ENCODE data around the gene SEBOX. TPM values are rescaled to one million over a fixed set of nuclear protein-coding genes. Genes with fewer than 3 reads are reported as not detected.

SEBOX gene
- total RNA-seq, 1 donor from 2014 or later, result not detected

DNA sequence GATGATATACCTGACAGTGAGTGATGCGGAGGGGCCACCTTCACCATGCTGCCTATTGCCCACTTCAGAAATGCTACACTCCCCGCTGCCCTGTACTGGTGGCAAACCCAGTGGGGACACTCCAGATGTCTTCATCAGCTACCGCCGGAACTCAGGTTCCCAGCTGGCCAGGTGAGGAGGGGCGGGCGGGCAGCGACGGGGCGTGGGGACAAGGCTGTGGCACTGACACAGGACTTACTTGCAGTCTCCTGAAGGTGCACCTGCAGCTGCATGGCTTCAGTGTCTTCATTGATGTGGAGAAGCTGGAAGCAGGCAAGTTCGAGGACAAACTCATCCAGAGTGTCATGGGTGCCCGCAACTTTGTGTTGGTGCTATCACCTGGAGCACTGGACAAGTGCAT lies 23.1 kb upstream of the SEBOX start:
- Mint-ChIP-seq H3K4me1 (ENCODE audit: low read depth) (peaks cover 14% of the 10 kb centered on the region), H3K9me3 (ENCODE audit: low read depth) (no peaks in the 10 kb centered on the region), H3K27me3 (peaks cover 36% of the 10 kb centered on the region), H3K4me3 (ENCODE audit: low read depth) (no peak overlapping the region), H3K36me3 (ENCODE audit: insufficient read depth) (peaks cover 12% of the 10 kb centered on the region), H3K27ac (no peak overlapping the region)
- DNase-seq (ENCODE audit: low spot score, unreplicated experiment), result no peak
- TF ChIP-seq, protein P1, sequence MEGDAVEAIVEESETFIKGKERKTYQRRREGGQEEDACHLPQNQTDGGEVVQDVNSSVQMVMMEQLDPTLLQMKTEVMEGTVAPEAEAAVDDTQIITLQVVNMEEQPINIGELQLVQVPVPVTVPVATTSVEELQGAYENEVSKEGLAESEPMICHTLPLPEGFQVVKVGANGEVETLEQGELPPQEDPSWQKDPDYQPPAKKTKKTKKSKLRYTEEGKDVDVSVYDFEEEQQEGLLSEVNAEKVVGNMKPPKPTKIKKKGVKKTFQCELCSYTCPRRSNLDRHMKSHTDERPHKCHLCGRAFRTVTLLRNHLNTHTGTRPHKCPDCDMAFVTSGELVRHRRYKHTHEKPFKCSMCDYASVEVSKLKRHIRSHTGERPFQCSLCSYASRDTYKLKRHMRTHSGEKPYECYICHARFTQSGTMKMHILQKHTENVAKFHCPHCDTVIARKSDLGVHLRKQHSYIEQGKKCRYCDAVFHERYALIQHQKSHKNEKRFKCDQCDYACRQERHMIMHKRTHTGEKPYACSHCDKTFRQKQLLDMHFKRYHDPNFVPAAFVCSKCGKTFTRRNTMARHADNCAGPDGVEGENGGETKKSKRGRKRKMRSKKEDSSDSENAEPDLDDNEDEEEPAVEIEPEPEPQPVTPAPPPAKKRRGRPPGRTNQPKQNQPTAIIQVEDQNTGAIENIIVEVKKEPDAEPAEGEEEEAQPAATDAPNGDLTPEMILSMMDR (IDR thresholded peaks at IDR 0.05; ENCODE audit: unreplicated experiment), result no peak

DNA sequence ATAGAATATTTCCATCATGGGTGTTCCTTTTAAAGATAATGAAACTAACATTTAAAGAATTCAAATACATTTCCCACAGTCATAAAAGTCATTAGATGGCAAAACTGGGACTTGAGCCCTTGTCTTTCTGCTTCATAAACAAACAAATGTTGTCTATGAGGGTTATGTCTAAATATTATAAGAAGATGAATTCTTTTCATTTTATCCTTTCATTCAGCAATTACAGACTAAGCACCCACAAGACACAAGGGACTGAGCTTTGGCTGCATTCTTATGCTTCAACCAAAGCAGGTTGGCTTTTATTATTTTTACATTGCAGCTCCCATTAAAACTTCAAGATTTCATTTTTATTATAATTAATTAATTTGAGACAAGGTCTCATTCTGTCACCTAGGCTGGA lies 21.4 kb upstream of the SEBOX start:
- Mint-ChIP-seq H3K36me3 (ENCODE audit: insufficient read depth) (peaks cover 14% of the 10 kb centered on the region), H3K27me3 (peaks cover 52% of the 10 kb centered on the region), H3K9me3 (ENCODE audit: low read depth) (no peaks in the 10 kb centered on the region), H3K4me1 (ENCODE audit: low read depth) (peaks cover 14% of the 10 kb centered on the region), H3K27ac (no peak overlapping the region), H3K4me3 (ENCODE audit: low read depth) (no peak overlapping the region)
- TF ChIP-seq, protein P1 (IDR thresholded peaks at IDR 0.05; ENCODE audit: unreplicated experiment), result no peak
- DNase-seq (ENCODE audit: low spot score, unreplicated experiment), result no peak

DNA sequence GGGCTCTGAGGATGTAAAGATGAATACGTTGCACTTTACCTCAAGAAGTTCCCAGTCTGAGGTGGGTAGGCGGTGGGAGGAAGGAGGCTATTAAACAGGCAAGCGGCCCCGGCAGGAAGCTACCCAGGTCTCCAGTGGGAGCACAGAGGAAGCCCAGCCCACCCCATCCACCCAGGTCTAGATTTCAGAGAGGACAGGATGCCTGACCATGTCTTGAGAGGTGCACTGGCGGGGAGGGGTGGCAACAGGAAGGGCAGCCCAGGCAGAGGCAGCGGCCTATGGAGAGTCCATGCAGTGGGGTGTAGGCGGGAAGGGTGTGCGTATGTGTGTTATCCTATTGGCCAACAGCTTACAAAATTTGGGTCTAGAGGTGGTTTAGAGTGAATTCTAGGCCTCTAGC lies 20.4 kb upstream of the SEBOX start:
- Mint-ChIP-seq H3K27me3 (peaks cover 62% of the 10 kb centered on the region), H3K36me3 (ENCODE audit: insufficient read depth) (peaks cover 10% of the 10 kb centered on the region), H3K27ac (no peak overlapping the region), H3K4me3 (ENCODE audit: low read depth) (no peak overlapping the region), H3K9me3 (ENCODE audit: low read depth) (no peaks in the 10 kb centered on the region), H3K4me1 (ENCODE audit: low read depth) (peaks cover 13% of the 10 kb centered on the region)
- TF ChIP-seq, protein P1 (IDR thresholded peaks at IDR 0.05; ENCODE audit: unreplicated experiment), result no peak
- DNase-seq (ENCODE audit: low spot score, unreplicated experiment), result no peak

DNA sequence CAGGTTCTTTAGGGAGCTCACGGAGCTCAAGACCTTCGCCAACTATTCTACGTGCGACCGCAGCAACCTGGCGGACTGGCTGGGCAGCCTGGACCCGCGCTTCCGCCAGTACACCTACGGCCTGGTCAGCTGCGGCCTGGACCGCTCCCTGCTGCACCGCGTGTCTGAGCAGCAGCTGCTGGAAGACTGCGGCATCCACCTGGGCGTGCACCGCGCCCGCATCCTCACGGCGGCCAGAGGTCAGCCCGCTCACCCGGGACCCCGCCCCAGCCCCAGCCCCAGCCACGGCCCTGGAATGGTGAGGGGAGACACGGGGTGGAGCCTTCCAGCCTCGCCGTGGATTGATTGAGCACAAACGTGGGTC lies 20.0 kb upstream of the SEBOX start:
- TF ChIP-seq, protein P1 (IDR thresholded peaks at IDR 0.05; ENCODE audit: unreplicated experiment), result no peak
- H3K36me3 Mint-ChIP-seq (ENCODE audit: insufficient read depth), result peaks cover 8% of the 10 kb centered on the region
- no peak overlapping the region for H3K27ac Mint-ChIP-seq
- peaks cover 66% of the 10 kb centered on the region for H3K27me3 Mint-ChIP-seq
- H3K9me3 Mint-ChIP-seq (ENCODE audit: low read depth), result no peaks in the 10 kb centered on the region
- H3K4me1 Mint-ChIP-seq (ENCODE audit: low read depth), result peaks cover 9% of the 10 kb centered on the region
- H3K4me3 Mint-ChIP-seq (ENCODE audit: low read depth), result peak overlapping the region; percentile 77
- DNase-seq (ENCODE audit: low spot score, unreplicated experiment), result no peak

DNA sequence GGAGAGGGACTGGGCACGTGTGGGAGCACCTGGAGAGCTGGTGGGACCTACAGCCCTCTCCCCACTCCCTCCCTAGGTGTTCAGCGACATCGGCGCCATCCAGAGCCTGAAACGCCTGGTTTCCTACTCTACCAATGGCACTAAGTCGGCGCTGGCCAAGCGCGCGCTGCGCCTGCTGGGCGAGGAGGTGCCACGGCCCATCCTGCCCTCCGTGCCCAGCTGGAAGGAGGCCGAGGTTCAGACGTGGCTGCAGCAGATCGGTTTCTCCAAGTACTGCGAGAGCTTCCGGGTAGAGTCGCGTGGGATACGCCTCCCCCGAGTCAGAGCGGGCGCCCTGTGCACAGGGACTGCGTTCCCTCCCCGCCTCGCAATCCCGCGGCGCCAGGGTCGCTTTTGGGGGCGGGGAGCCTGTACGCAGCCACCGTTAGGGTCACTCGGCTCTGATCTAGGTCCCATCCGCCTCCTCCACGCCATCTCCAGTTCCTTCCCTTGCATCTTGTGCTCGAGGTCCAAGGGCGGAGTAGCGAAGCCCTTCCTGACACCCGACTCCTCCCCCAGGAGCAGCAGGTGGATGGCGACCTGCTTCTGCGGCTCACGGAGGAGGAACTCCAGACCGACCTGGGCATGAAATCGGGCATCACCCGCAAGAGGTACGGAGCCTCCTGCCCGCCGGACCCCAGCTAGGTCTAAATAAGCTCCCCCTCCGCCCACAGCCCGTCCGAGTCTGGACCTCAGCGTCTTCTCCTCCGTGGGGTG lies 19.5 kb upstream of the SEBOX start:
- H3K9me3 Mint-ChIP-seq (ENCODE audit: low read depth), result no peaks in the 10 kb centered on the region
- H3K4me3 Mint-ChIP-seq (ENCODE audit: low read depth), result peak overlapping the region; percentile 77
- H3K4me1 Mint-ChIP-seq (ENCODE audit: low read depth), result peaks cover 6% of the 10 kb centered on the region
- DNase-seq (ENCODE audit: low spot score, unreplicated experiment), result no peak
- H3K27me3 Mint-ChIP-seq, result peaks cover 72% of the 10 kb centered on the region
- no peak overlapping the region for H3K27ac Mint-ChIP-seq
- peaks cover 6% of the 10 kb centered on the region for H3K36me3 Mint-ChIP-seq (ENCODE audit: insufficient read depth)
- TF ChIP-seq, protein P1 (IDR thresholded peaks at IDR 0.05; ENCODE audit: unreplicated experiment), result no peak

Measured in progenitor cell of endocrine pancreas (in vitro differentiated cells).